Measurements from ENCODE around the gene ZAR1. TPM values are rescaled to one million over a fixed set of nuclear protein-coding genes. Genes with fewer than 3 reads are reported as not detected.
A peak's percentile ranks its signal among the peaks of the same experiment; 100 is the strongest.
"Not testable (repeated sequence)": the region's sequence is repeated elsewhere in the genome, so short reads cannot be mapped to it uniquely, and the experiment has no call there.

The ZAR1 gene, protein sequence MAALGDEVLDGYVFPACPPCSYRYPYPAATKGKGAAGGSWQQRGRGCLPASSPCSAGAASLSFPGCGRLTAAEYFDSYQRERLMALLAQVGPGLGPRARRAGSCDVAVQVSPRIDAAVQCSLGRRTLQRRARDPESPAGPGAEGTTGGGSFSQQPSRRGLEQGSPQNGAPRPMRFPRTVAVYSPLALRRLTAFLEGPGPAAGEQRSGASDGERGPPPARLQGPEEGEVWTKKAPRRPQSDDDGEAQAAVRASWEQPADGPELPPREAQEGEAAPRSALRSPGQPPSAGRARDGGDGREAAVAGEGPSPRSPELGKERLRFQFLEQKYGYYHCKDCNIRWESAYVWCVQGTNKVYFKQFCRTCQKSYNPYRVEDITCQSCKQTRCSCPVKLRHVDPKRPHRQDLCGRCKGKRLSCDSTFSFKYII
- total RNA-seq (not detected in 2 replicates), polyA plus RNA-seq (not detected in 2 replicates), polyA minus RNA-seq (not detected in 2 replicates)
- total RNA-seq (2013): not detected

DNA sequence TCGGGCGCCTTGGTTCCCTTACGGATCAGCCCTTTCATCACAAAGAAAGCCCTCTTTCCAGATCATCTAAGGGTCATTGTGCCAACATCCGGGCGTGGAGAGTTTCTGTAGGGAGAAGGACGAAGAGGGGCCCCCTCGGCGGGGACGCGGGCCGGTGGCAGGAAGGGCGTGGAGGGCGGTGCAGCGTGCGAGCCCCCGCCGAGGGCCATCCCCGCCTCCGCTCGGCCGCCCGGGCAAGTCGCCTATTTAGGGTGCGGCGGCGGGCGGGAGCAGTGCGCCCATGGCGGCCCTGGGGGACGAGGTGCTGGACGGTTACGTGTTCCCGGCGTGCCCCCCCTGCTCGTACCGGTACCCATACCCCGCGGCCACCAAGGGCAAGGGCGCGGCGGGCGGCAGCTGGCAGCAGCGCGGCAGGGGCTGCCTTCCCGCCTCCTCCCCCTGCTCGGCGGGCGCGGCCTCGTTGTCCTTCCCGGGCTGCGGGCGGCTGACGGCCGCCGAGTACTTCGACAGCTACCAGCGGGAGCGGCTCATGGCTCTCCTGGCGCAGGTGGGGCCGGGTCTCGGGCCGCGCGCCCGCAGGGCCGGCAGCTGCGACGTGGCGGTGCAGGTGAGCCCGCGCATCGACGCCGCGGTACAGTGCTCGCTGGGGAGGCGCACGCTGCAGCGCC is at the start of gene ZAR1:
Gene ZAR1, plus strand, starts transcription at position 241 of the 668 bp plus-strand sequence. Its CDS starts 40 bp downstream, at position 281.
- peak within 1 kb of the TSS; percentile 80 for H3K4me3 Mint-ChIP-seq
- Histone ChIP-seq H3K36me3 (replicated peaks in 1 of 2; ENCODE audit: control extremely low read depth in 1 of 2, control insufficient read depth in 1 of 2, extremely low read depth in 1 of 2, insufficient read depth in 2 of 2, low read length in 1 of 2) (no peaks in the 10 kb centered on the region), H4K20me1 (ENCODE audit: control insufficient read depth, insufficient read depth, low read length, poor library complexity, severe bottlenecking) (no peaks in the 10 kb centered on the region), H3K4me3 (ENCODE audit: control extremely low read depth in 1 of 5, extremely low read depth in 1 of 5, insufficient read depth in 1 of 5, low read depth in 2 of 5, low read length in 4 of 5) (peak within 1 kb of the TSS in 2 of 5 experiments; percentile 29 to 39), H3K4me1 (ENCODE audit: control insufficient read depth in 2 of 2, insufficient read depth in 2 of 2, low read length in 2 of 2) (peaks cover 9 to 11% of the 10 kb centered on the region in 2 donors), H3K4me2 (replicated peaks; ENCODE audit: low read depth, low read length, poor library complexity, severe bottlenecking) (peak within 1 kb of the TSS; percentile 74), H2AFZ (ENCODE audit: insufficient read depth, low read depth, low read length, poor library complexity, severe bottlenecking) (peak within 1 kb of the TSS; percentile 56), H3K27ac (ENCODE audit: low read length in 2 of 2) (no peak within 1 kb of the TSS), H3K27me3 (replicated peaks in 1 of 4; ENCODE audit: control extremely low read depth in 1 of 4, control insufficient read depth in 3 of 4, insufficient read depth in 4 of 4, low read length in 3 of 4) (peaks cover 0 to 24% (median 17%) of the 10 kb centered on the region in 4 experiments), H3K9ac (ENCODE audit: low read length) (peak within 1 kb of the TSS; percentile 49), H3K79me2 (ENCODE audit: control insufficient read depth, insufficient read depth, low read length) (no peaks in the 10 kb centered on the region), H3K9me3 (ENCODE audit: control extremely low read depth in 1 of 3, control insufficient read depth in 2 of 3, insufficient read depth in 1 of 3, low read length in 2 of 3) (peaks cover 0 to 4% (median 1%) of the 10 kb centered on the region in 3 donors)
- TF ChIP-seq, protein P1, sequence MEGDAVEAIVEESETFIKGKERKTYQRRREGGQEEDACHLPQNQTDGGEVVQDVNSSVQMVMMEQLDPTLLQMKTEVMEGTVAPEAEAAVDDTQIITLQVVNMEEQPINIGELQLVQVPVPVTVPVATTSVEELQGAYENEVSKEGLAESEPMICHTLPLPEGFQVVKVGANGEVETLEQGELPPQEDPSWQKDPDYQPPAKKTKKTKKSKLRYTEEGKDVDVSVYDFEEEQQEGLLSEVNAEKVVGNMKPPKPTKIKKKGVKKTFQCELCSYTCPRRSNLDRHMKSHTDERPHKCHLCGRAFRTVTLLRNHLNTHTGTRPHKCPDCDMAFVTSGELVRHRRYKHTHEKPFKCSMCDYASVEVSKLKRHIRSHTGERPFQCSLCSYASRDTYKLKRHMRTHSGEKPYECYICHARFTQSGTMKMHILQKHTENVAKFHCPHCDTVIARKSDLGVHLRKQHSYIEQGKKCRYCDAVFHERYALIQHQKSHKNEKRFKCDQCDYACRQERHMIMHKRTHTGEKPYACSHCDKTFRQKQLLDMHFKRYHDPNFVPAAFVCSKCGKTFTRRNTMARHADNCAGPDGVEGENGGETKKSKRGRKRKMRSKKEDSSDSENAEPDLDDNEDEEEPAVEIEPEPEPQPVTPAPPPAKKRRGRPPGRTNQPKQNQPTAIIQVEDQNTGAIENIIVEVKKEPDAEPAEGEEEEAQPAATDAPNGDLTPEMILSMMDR (IDR thresholded peaks at IDR 0.05): no peak
- peak; percentile 12 for TF ChIP-seq EZH2 (IDR thresholded peaks at IDR 0.05; ENCODE audit: borderline replicate concordance, insufficient read depth, low read depth, low read length, poor library complexity, severe bottlenecking)
- ChIA-PET CTCF (no interaction called here), POLR2A (no interaction called here)
- peaks cover 40% of the 10 kb centered on the region for H3K27me3 Mint-ChIP-seq
- ATAC-seq (ENCODE audit: low read depth): peak; percentile 36
- H3K27ac Mint-ChIP-seq: no peak within 1 kb of the TSS
- intact Hi-C loops (cut with micrococcal nuclease): no loop called here
- H3K9me3 Mint-ChIP-seq (ENCODE audit: insufficient read depth): no peaks in the 10 kb centered on the region
- 7% methylated on average over 79 of the region's 80 CpGs for WGBS (ENCODE audit: insufficient coverage)
- peak; percentile 43 for DNase-seq
- H3K4me1 Mint-ChIP-seq: peaks cover 4% of the 10 kb centered on the region

DNA sequence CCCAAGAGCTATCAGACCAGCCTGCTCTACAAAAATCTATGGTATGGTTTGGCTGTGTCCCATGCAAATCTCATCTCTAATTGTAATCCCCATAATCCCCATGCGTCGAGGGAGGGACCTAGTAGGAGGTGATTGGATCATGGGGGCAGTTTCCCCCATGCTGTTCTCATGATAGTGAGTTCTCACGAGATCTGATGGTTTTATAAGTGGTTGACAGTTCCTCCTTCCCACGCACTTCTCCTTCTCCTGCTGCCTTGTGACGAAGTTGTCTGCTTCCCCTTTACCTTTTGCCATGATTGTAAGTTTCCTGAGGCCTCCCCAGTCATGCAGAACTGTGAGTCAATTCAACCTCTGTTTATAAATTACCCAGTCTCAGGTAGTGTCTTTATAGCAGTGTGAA is 49.1 kb upstream of the ZAR1 start:
- H4K20me1 ChIP-seq (ENCODE audit: control insufficient read depth, insufficient read depth, low read length, poor library complexity, severe bottlenecking); H3K4me1 Mint-ChIP-seq; H3K4me2 ChIP-seq (replicated peaks; ENCODE audit: low read depth, low read length, poor library complexity, severe bottlenecking); H3K27me3 Mint-ChIP-seq; H3K9ac ChIP-seq (ENCODE audit: low read length); H3K27ac ChIP-seq (ENCODE audit: low read length in 2 of 2); ATAC-seq (ENCODE audit: low read depth); H3K36me3 ChIP-seq (replicated peaks in 1 of 2; ENCODE audit: control extremely low read depth in 1 of 2, control insufficient read depth in 1 of 2, extremely low read depth in 1 of 2, insufficient read depth in 2 of 2, low read length in 1 of 2); H3K9me3 ChIP-seq (ENCODE audit: control extremely low read depth in 1 of 3, control insufficient read depth in 2 of 3, insufficient read depth in 1 of 3, low read length in 2 of 3); H3K27ac Mint-ChIP-seq; H3K27me3 ChIP-seq (replicated peaks in 1 of 4; ENCODE audit: control extremely low read depth in 1 of 4, control insufficient read depth in 3 of 4, insufficient read depth in 4 of 4, low read length in 3 of 4); H3K79me2 ChIP-seq (ENCODE audit: control insufficient read depth, insufficient read depth, low read length); H2AFZ ChIP-seq (ENCODE audit: insufficient read depth, low read depth, low read length, poor library complexity, severe bottlenecking); H3K9me3 Mint-ChIP-seq (ENCODE audit: insufficient read depth); intact Hi-C loops (cut with micrococcal nuclease); H3K4me1 ChIP-seq (ENCODE audit: control insufficient read depth in 2 of 2, insufficient read depth in 2 of 2, low read length in 2 of 2); H3K4me3 Mint-ChIP-seq; H3K4me3 ChIP-seq (ENCODE audit: control extremely low read depth in 1 of 5, extremely low read depth in 1 of 5, insufficient read depth in 1 of 5, low read depth in 2 of 5, low read length in 4 of 5); CTCF ChIA-PET; DNase-seq; POLR2A ChIA-PET: not testable (repeated sequence)
- no CpG with 5 or more reads among the region's 5 CpGs for WGBS (ENCODE audit: insufficient coverage)

Data from B cell (primary cell).